Liver (tissue), 9 donors: Measurements from ENCODE around the gene LLGL2. TPM values are rescaled to one million over a fixed set of nuclear protein-coding genes. Genes with fewer than 3 reads are reported as not detected.

Experiments
- DNase-seq: peaks from one replicate; pipeline ENCODE4 v3.0.0-alpha.2; 2017; ENCODE audit warnings: low spot score
- H3K27ac ChIP-seq, 2 donors: one replicate each; pipeline ENCODE4 v1.7.0; 2013; ENCODE audit warnings: inconsistent platforms in 2 of 2, low read length in 2 of 2, control low read depth in 1 of 2, low read depth in 1 of 2, mild to moderate bottlenecking in 1 of 2
- H3K27me3 ChIP-seq, 4 donors: one replicate each; pipeline versions ENCODE4 v1.6.1 to v1.7.0; 2013; ENCODE audit warnings: low read length in 3 of 4, inconsistent platforms in 1 of 4, mild to moderate bottlenecking in 1 of 4, moderate library complexity in 1 of 4; ENCODE audit not compliant: control insufficient read depth in 4 of 4, insufficient read depth in 4 of 4
- H3K36me3 ChIP-seq, 4 donors: one replicate each; pipeline versions ENCODE4 v1.6.1 to v1.7.0; 2013; ENCODE audit warnings: low read length in 3 of 4, mild to moderate bottlenecking in 3 of 4, low read depth in 1 of 4, moderate library complexity in 1 of 4; ENCODE audit not compliant: control insufficient read depth in 4 of 4, insufficient read depth in 3 of 4
- H3K4me1 ChIP-seq, 4 donors: one replicate each; pipeline versions ENCODE4 v1.6.1 to v1.7.0; 2013; ENCODE audit warnings: low read length in 3 of 4, mild to moderate bottlenecking in 3 of 4, moderate library complexity in 1 of 4; ENCODE audit not compliant: control insufficient read depth in 4 of 4, insufficient read depth in 4 of 4
- H3K4me3 ChIP-seq, 3 donors: one replicate each; pipeline versions ENCODE4 v1.6.1 to v1.7.0; 2013; ENCODE audit warnings: low read length in 3 of 3, control low read depth in 1 of 3, low read depth in 1 of 3, mild to moderate bottlenecking in 1 of 3
- H3K9ac ChIP-seq, 2 donors: one replicate each; pipeline ENCODE4 v1.7.0; 2013; ENCODE audit warnings: low read length in 2 of 2, mild to moderate bottlenecking in 2 of 2, moderate library complexity in 2 of 2, control low read depth in 1 of 2, low read depth in 1 of 2
- H3K9me3 ChIP-seq, 4 donors: one replicate each; pipeline versions ENCODE4 v1.6.1 to v1.7.0; 2013; ENCODE audit warnings: low read length in 3 of 4; ENCODE audit not compliant: control insufficient read depth in 4 of 4
- EGR1 ChIP-seq, 2 donors: IDR thresholded peaks; 2 replicates each; pipeline ENCODE4 v1.6.1; 2016 to 2018; ENCODE audit warnings: antibody characterized with exemption in 2 of 2, low read depth in 2 of 2
- FOXA1 ChIP-seq: IDR thresholded peaks from 2 replicates; pipeline ENCODE4 v1.6.1; 2016; ENCODE audit warnings: antibody characterized with exemption
- FOXA2 ChIP-seq: IDR thresholded peaks from 2 replicates; pipeline ENCODE4 v1.6.1; 2016; ENCODE audit warnings: antibody characterized with exemption
- HNF4A ChIP-seq, 2 donors: conservative IDR thresholded peaks; 2 replicates each; pipeline ENCODE4 v1.6.1; 2016; ENCODE audit warnings: antibody characterized with exemption in 2 of 2, mild to moderate bottlenecking in 2 of 2
- HNF4G ChIP-seq: IDR thresholded peaks from 2 replicates; pipeline ENCODE4 v1.6.1; 2016; ENCODE audit warnings: antibody characterized with exemption
- JUND ChIP-seq, 2 donors: IDR thresholded peaks; 2 replicates each; pipeline ENCODE4 v1.6.1; 2016; ENCODE audit warnings: antibody characterized with exemption in 2 of 2
- NR2F2 ChIP-seq: IDR thresholded peaks from 2 replicates; pipeline ENCODE4 v1.6.1; 2016; ENCODE audit warnings: antibody characterized with exemption
- RXRA ChIP-seq, 2 donors: IDR thresholded peaks; 2 replicates each; pipeline ENCODE4 v1.6.1; 2017 to 2018; ENCODE audit warnings: antibody characterized with exemption in 2 of 2, mild to moderate bottlenecking in 1 of 2
- SP1 ChIP-seq: IDR thresholded peaks from 2 replicates; pipeline ENCODE4 v1.6.1; 2018; ENCODE audit warnings: antibody characterized with exemption, mild to moderate bottlenecking
- TAF1 ChIP-seq: conservative IDR thresholded peaks from 2 replicates; pipeline ENCODE4 v1.6.1; 2016; ENCODE audit warnings: antibody characterized with exemption, mild to moderate bottlenecking
- YY1 ChIP-seq: IDR thresholded peaks from 2 replicates; pipeline ENCODE4 v1.6.1; 2016; ENCODE audit warnings: antibody characterized with exemption, mild to moderate bottlenecking
- WGBS: extraction: QIAGEN DNeasy Blood & Tissue Kit; methylation state at CpG from one replicate; pipeline ENCODE4 v1.1.7; 2013; 5-methylcytosine and 5-hydroxymethylcytosine counted together
- polyA plus RNA-seq, 2 donors: library from polyadenylated mRNA; stranded (reverse) in 1 of 2; unstranded in 1 of 2; fragments of 200-250 nt in 1 of 2; fragments of >200 nt in 1 of 2; fragmentation: Nextera tagmentation in 1 of 2; extraction: Ambion mirVana in 1 of 2; gene quantifications; one replicate each; pipeline versions ENCODE4 v1.2.1 to v1.2.3, GENCODE V29; 2013 to 2015
- total RNA-seq, 2 donors: library from RNA; depleted of rRNA; stranded (reverse); fragments of >200 nt; gene quantifications; one replicate each; pipeline ENCODE4 v1.2.3, GENCODE V29; 2014
- TF ChIP-seq, protein P1 (sequence below): fragments of 150-350 bp; IDR thresholded peaks from 2 replicates; pipeline ENCODE4 v1.5.1; 2017; ENCODE audit warnings: improper control_type of control experiment, low read depth, low read length; ENCODE audit not compliant: missing input control
- TF ChIP-seq, protein P2 (sequence below): IDR thresholded peaks from 2 replicates; pipeline ENCODE4 v1.6.1; 2016; ENCODE audit warnings: antibody characterized with exemption
- TF ChIP-seq, protein P3 (sequence below): IDR thresholded peaks from 2 replicates; pipeline ENCODE4 v1.6.1; 2016; ENCODE audit warnings: antibody characterized with exemption
- TF ChIP-seq, protein P4 (sequence below): IDR thresholded peaks from 2 replicates; pipeline ENCODE4 v1.6.1; 2016; ENCODE audit warnings: antibody characterized with exemption
- donor health status: healthy.
- donor health status: healthy.
- donor health status: healthy.
- donor health status: healthy.
- donor health status: healthy.

LLGL2 gene
- total and polyA plus RNA-seq, 4 donors, result 23.2 to 69.6 (median 38.5) TPM

DNA sequence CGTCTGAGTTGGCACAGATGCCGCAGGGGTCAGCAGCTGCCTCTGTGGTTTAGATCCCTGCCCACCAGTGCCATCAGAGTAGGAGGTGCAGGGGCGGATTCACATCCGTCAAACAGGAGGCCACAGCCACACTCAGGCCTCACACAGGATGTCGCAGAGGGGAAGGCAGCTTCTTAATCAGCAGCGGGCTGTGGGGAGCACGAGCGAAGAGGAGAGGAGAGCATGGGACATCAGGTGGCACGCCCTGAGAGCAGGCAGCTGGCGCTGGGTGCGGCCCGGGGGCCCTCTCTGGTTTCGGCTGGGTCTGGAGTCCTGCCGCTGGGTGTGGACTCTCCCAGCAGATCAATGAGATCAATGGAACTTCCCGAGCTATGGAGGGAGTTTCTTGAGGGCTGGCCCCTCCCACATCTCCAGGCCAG is 9.6 kb downstream of the LLGL2 start:
- peaks cover 3 to 20% (median 12%) of the 10 kb centered on the region in 4 donors for H3K4me1 ChIP-seq
- H3K9me3 ChIP-seq, result no peaks in the 10 kb centered on the region
- peak; percentile 62 for DNase-seq
- H3K9ac ChIP-seq, result no peak overlapping the region
- no peak overlapping the region for H3K27ac ChIP-seq
- TF ChIP-seq HNF4A (conservative IDR thresholded peaks at IDR 0.05), result no peak
- no peak overlapping the region for H3K4me3 ChIP-seq
- H3K36me3 ChIP-seq, result peaks cover 0 to 10% (median 3%) of the 10 kb centered on the region in 4 donors
- 70% methylated on average over 15 of the region's 15 CpGs for WGBS
- H3K27me3 ChIP-seq, result no peaks in the 10 kb centered on the region

DNA sequence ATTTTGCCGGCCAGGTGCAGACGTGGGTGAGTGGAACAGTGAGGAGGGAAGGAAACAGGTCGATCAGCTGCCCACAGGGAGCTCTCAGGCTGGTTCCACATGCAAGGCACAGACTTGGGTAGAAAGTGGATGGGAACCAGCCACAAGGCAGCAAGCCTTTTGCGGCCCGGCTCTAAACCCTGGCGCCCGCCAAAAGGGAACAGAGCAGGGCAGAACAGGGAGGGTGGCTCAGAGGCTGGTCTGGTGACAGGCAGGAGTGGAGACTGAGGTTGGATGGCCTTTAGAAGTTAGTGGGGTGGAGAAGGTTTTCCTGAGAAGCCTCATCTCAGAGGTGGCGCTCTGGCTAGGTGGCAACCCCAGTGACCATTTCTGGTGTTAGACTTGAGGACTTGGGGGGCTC is 10.4 kb downstream of the LLGL2 start:
- H3K36me3 ChIP-seq, result peaks cover 0 to 10% (median 3%) of the 10 kb centered on the region in 4 donors
- DNase-seq, result no peak
- TF ChIP-seq RXRA (IDR thresholded peaks at IDR 0.05) (no peak), EGR1 (IDR thresholded peaks at IDR 0.05; ENCODE audit: low read depth in 2 of 2) (no peak), NR2F2 (no peak), FOXA2 (no peak), JUND (IDR thresholded peaks at IDR 0.05) (no peak), TAF1 (no peak)
- TF ChIP-seq, protein P1, sequence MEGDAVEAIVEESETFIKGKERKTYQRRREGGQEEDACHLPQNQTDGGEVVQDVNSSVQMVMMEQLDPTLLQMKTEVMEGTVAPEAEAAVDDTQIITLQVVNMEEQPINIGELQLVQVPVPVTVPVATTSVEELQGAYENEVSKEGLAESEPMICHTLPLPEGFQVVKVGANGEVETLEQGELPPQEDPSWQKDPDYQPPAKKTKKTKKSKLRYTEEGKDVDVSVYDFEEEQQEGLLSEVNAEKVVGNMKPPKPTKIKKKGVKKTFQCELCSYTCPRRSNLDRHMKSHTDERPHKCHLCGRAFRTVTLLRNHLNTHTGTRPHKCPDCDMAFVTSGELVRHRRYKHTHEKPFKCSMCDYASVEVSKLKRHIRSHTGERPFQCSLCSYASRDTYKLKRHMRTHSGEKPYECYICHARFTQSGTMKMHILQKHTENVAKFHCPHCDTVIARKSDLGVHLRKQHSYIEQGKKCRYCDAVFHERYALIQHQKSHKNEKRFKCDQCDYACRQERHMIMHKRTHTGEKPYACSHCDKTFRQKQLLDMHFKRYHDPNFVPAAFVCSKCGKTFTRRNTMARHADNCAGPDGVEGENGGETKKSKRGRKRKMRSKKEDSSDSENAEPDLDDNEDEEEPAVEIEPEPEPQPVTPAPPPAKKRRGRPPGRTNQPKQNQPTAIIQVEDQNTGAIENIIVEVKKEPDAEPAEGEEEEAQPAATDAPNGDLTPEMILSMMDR, result no peak
- TF ChIP-seq, protein P2, sequence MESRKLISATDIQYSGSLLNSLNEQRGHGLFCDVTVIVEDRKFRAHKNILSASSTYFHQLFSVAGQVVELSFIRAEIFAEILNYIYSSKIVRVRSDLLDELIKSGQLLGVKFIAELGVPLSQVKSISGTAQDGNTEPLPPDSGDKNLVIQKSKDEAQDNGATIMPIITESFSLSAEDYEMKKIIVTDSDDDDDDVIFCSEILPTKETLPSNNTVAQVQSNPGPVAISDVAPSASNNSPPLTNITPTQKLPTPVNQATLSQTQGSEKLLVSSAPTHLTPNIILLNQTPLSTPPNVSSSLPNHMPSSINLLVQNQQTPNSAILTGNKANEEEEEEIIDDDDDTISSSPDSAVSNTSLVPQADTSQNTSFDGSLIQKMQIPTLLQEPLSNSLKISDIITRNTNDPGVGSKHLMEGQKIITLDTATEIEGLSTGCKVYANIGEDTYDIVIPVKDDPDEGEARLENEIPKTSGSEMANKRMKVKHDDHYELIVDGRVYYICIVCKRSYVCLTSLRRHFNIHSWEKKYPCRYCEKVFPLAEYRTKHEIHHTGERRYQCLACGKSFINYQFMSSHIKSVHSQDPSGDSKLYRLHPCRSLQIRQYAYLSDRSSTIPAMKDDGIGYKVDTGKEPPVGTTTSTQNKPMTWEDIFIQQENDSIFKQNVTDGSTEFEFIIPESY, result no peak
- 92% methylated on average over 8 of the region's 8 CpGs for whole genome bisulfite sequencing
- no peak overlapping the region for H3K27ac ChIP-seq
- no peaks in the 10 kb centered on the region for H3K27me3 ChIP-seq
- no peak overlapping the region for H3K4me3 ChIP-seq
- H3K9me3 ChIP-seq, result no peaks in the 10 kb centered on the region
- H3K4me1 ChIP-seq, result peaks cover 3 to 26% (median 16%) of the 10 kb centered on the region in 4 donors
- no peak overlapping the region for H3K9ac ChIP-seq

DNA sequence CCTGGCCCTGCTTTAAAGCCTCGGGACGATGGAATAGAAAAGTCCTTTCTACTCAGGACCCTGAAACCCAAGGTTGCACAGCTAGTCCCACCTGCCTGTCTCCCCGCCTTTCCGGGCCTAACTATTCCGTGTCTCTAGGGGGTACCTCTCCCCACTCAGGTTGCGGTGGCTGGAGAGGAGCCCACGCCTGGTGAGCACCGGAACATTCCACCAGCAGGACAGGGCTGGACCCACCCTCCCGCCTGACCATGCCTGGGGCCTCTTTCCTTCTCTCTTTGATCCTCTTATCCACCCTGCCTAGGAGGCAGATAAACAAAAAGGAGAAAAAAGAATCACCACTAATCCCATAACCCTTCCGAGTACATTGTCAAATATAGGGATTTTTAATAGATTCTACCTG is 10.9 kb downstream of the LLGL2 start:
- H3K9me3 ChIP-seq, result no peaks in the 10 kb centered on the region
- H3K4me3 ChIP-seq, result no peak overlapping the region
- WGBS, result 86% methylated on average over 10 of the region's 10 CpGs
- no peak overlapping the region for H3K27ac ChIP-seq
- H3K27me3 ChIP-seq, result no peaks in the 10 kb centered on the region
- TF ChIP-seq FOXA2 (no peak), SP1 (no peak), YY1 (no peak), HNF4G (no peak), EGR1 (IDR thresholded peaks at IDR 0.05; ENCODE audit: low read depth in 2 of 2) (no peak), HNF4A (conservative IDR thresholded peaks at IDR 0.05) (no peak), TAF1 (no peak), NR2F2 (no peak), FOXA1 (no peak), JUND (IDR thresholded peaks at IDR 0.05) (no peak)
- TF ChIP-seq, protein P3, sequence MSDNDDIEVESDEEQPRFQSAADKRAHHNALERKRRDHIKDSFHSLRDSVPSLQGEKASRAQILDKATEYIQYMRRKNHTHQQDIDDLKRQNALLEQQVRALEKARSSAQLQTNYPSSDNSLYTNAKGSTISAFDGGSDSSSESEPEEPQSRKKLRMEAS, result no peak
- TF ChIP-seq, protein P4, sequence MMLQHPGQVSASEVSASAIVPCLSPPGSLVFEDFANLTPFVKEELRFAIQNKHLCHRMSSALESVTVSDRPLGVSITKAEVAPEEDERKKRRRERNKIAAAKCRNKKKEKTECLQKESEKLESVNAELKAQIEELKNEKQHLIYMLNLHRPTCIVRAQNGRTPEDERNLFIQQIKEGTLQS, result no peak
- H3K36me3 ChIP-seq, result peaks cover 0 to 10% (median 3%) of the 10 kb centered on the region in 4 donors
- H3K9ac ChIP-seq, result no peak overlapping the region
- no peak for DNase-seq
- peaks cover 8 to 30% (median 18%) of the 10 kb centered on the region in 4 donors for H3K4me1 ChIP-seq
